ENCODE data around the gene GPAT2.
"Not testable (repeated sequence)": the region's sequence is repeated elsewhere in the genome, so short reads cannot be mapped to it uniquely, and the experiment has no call there.

GPAT2 gene

GRCh38 chr2:96063116-96063899, 28.6 kb upstream of the GPAT2 start:
- not testable (repeated sequence) for H3K4me3 ChIP-seq (ENCODE audit: low read depth, low read length)
- 0 out of 2 replicates have a peak, but pooled peaks have one; percentile 24 for TF ChIP-seq CTCF (IDR thresholded peaks at IDR 0.05; ENCODE audit: low read depth, low read length)

GRCh38 chr2:96062483-96062882, 27.8 kb upstream of the GPAT2 start:
- not testable (repeated sequence) for H3K4me3 ChIP-seq (ENCODE audit: low read depth, low read length)

- H3K4me3 ChIP-seq (ENCODE audit: low read depth, low read length) = not testable (repeated sequence)
Measured at GRCh38 chr2:96061901-96062300, 27.2 kb upstream of the GPAT2 start.

GRCh38 chr2:96061197-96061817, 26.6 kb upstream of the GPAT2 start:
- H3K4me3 ChIP-seq (ENCODE audit: low read depth, low read length) = not testable (repeated sequence)

GRCh38 chr2:96060325-96060724, 25.6 kb upstream of the GPAT2 start:
- not testable (repeated sequence) for H3K4me3 ChIP-seq (ENCODE audit: low read depth, low read length)

- not testable (repeated sequence) for H3K4me3 ChIP-seq (ENCODE audit: low read depth, low read length)
Measured at GRCh38 chr2:96059443-96059842, 24.7 kb upstream of the GPAT2 start.

- H3K4me3 ChIP-seq (ENCODE audit: low read depth, low read length) = not testable (repeated sequence)
Measured at GRCh38 chr2:96055830-96056229, 21.1 kb upstream of the GPAT2 start.

- H3K4me3 ChIP-seq (ENCODE audit: low read depth, low read length) = not testable (repeated sequence)
Measured at GRCh38 chr2:96054537-96054936, 19.8 kb upstream of the GPAT2 start.

GRCh38 chr2:96053385-96053784, 18.7 kb upstream of the GPAT2 start:
- not testable (repeated sequence) for H3K4me3 ChIP-seq (ENCODE audit: low read depth, low read length)

- H3K4me3 ChIP-seq (ENCODE audit: low read depth, low read length) = not testable (repeated sequence)
Measured at GRCh38 chr2:96052632-96053031, 17.9 kb upstream of the GPAT2 start.

- not testable (repeated sequence) for H3K4me3 ChIP-seq (ENCODE audit: low read depth, low read length)
Measured at GRCh38 chr2:96049917-96050262, 15.2 kb upstream of the GPAT2 start.

GRCh38 chr2:96049049-96049916, 14.6 kb upstream of the GPAT2 start:
- not testable (repeated sequence) for H3K4me3 ChIP-seq (ENCODE audit: low read depth, low read length)

- not testable (repeated sequence) for H3K4me3 ChIP-seq (ENCODE audit: low read depth, low read length)
Measured at GRCh38 chr2:96035554-96035953, 838 bp upstream of the GPAT2 start.

GRCh38 chr2:96033997-96034396, 719 bp downstream of the GPAT2 start:
- not testable (repeated sequence) for H3K4me3 ChIP-seq (ENCODE audit: low read depth, low read length)

- H3K4me3 ChIP-seq (ENCODE audit: low read depth, low read length) = not testable (repeated sequence)
Measured at GRCh38 chr2:96027725-96028325, 6.9 kb downstream of the GPAT2 start.

GRCh38 chr2:96025755-96026154, 9.0 kb downstream of the GPAT2 start:
- H3K4me3 ChIP-seq (ENCODE audit: low read depth, low read length) = not testable (repeated sequence)
